Measurements from ENCODE around the gene CLK3. TPM values are rescaled to one million over a fixed set of nuclear protein-coding genes. Genes with fewer than 3 reads are reported as not detected.

Gene CLK3
- total and polyA plus RNA-seq, 2 of the 8 experiments (the other 6 are each of a cell fraction or from before 2014, with no cell fraction given): 43.5 to 67.3 TPM

- no peak overlapping the region for H2BK5ac ChIP-seq (ENCODE audit: low read depth, low read length)
- H3K18ac ChIP-seq (ENCODE audit: extremely low read depth, low read length): no peak overlapping the region
- H4K5ac ChIP-seq (ENCODE audit: insufficient read length, low read depth, low read length): no peak overlapping the region
- H3K4me2 ChIP-seq (ENCODE audit: insufficient read depth in 1 of 2, low read depth in 2 of 2, low read length in 2 of 2): no peak overlapping the region
- peaks cover 35 to 71% (median 60%) of the 10 kb centered on the region in 4 experiments for H3K36me3 ChIP-seq (ENCODE audit: control insufficient read depth in 2 of 4, insufficient read depth in 4 of 4, low read length in 3 of 4)
- no peak overlapping the region for H2BK20ac ChIP-seq (ENCODE audit: low read length)
- no peak overlapping the region for H3K56ac ChIP-seq (replicated peaks; ENCODE audit: insufficient read length, low read depth, low read length)
- WGBS, 2 experiments (ENCODE audit: extremely low coverage in 1 of 2, insufficient coverage in 1 of 2, insufficient read length in 1 of 2, insufficient replicate concordance in 2 of 2, low coverage in 1 of 2, low lambda C conversion rate in 2 of 2, missing lambda C conversion rate in 1 of 2): 90% methylated on average over 6 of the region's 6 CpGs; no CpG with 5 or more reads in 1 of the 2 experiments
- H3K23ac ChIP-seq (ENCODE audit: insufficient read length): no peak overlapping the region
- H3K14ac ChIP-seq (ENCODE audit: insufficient read length): no peak overlapping the region
- no peaks in the 10 kb centered on the region for H3K9me3 ChIP-seq (ENCODE audit: insufficient read depth in 2 of 2, low read depth in 1 of 2, low read length in 1 of 2)
- H4K20me1 ChIP-seq (replicated peaks in 1 of 2; ENCODE audit: control insufficient read depth in 1 of 2, insufficient read depth in 2 of 2, low read length in 2 of 2): peaks cover 8 to 12% of the 10 kb centered on the region in 2 experiments
- no peak overlapping the region for H3K27ac ChIP-seq (ENCODE audit: low read depth, low read length)
- no peak overlapping the region for H3K9ac ChIP-seq (replicated peaks in 1 of 4; ENCODE audit: extremely low read depth in 1 of 4, low read depth in 3 of 4, low read length in 3 of 4)
- no peak overlapping the region for H2AFZ ChIP-seq (ENCODE audit: low read length)
- FAIRE-seq: no peak
- no peaks in the 10 kb centered on the region for H3K27me3 ChIP-seq (replicated peaks in 1 of 4; ENCODE audit: control insufficient read depth in 3 of 4, extremely low read depth in 1 of 4, insufficient read depth in 3 of 4, low read length in 3 of 4)
- DNase-seq (ENCODE audit: low read depth in 1 of 2, low spot score in 2 of 2): no peak
- H3K4me1 ChIP-seq (replicated peaks in 1 of 4; ENCODE audit: control insufficient read depth in 3 of 4, insufficient read depth in 4 of 4, low read length in 3 of 4): peaks cover 0 to 6% (median 5%) of the 10 kb centered on the region in 4 experiments; a peak in 3 of 7 replicates
- H3K79me2 ChIP-seq (ENCODE audit: control insufficient read depth in 1 of 2, insufficient read depth in 2 of 2, low read length in 2 of 2): 0 out of 4 replicates have a peak, but pooled peaks cover 0 to 4% of the 10 kb centered on the region in 2 experiments
- ChIA-PET CTCF (ENCODE audit: partially characterized antibody) (interaction anchor here (1.1 to 1.2 kb wide), 2 partner anchors 10 to 44 kb away, joined by 3 to 4 read pairs; no protein-coding TSS in a partner anchor), POLR2A (ENCODE audit: partially characterized antibody) (interaction anchor here (1.2 to 3.9 kb wide), 5 partner anchors 9 to 27 kb away, joined by 3 to 32 read pairs (median 4); no protein-coding TSS in a partner anchor)
- H3K4ac ChIP-seq (replicated peaks; ENCODE audit: insufficient read length, low read depth, low read length): no peak overlapping the region
- H4K8ac ChIP-seq (ENCODE audit: extremely low read depth, insufficient read depth, low read length): no peak overlapping the region
- H4K91ac ChIP-seq (replicated peaks; ENCODE audit: insufficient read length, low read length): no peak overlapping the region
- no peak overlapping the region for H3K4me3 ChIP-seq (ENCODE audit: extremely low read depth in 1 of 4, insufficient read depth in 2 of 4, low read depth in 3 of 4, low read length in 4 of 4)
- 0 out of 2 replicates have a peak, but pooled peaks cover 10% of the 10 kb centered on the region for H3K79me1 ChIP-seq (ENCODE audit: low read depth, low read length)
- H2BK12ac ChIP-seq (ENCODE audit: low read depth, low read length): no peak overlapping the region
- H3K23me2 ChIP-seq (ENCODE audit: low read depth, low read length): no peaks in the 10 kb centered on the region
- no peak overlapping the region for H2AK5ac ChIP-seq (ENCODE audit: low read depth, low read length)
- no peak overlapping the region for H2BK120ac ChIP-seq (replicated peaks; ENCODE audit: low read depth, low read length)
- H2BK15ac ChIP-seq (ENCODE audit: low read length): no peak overlapping the region
- TF ChIP-seq ASH2L (IDR thresholded peaks at IDR 0.05; ENCODE audit: low read length) (no peak), POLR2AphosphoS5 (IDR thresholded peaks at IDR 0.05; ENCODE audit: low read depth, low read length) (no peak), KDM4A (IDR thresholded peaks at IDR 0.05; ENCODE audit: low read depth, low read length, severe bottlenecking) (no peak), BRCA1 (IDR thresholded peaks at IDR 0.05; ENCODE audit: low read depth, low read length) (no peak), HDAC2 (IDR thresholded peaks at IDR 0.05; ENCODE audit: borderline replicate concordance in 1 of 2, low read depth in 2 of 2, low read length in 2 of 2) (no peak), POU5F1 (IDR thresholded peaks at IDR 0.05; ENCODE audit: low read depth, low read length) (no peak), GABPA (IDR thresholded peaks at IDR 0.05; ENCODE audit: borderline replicate concordance, insufficient read depth, low read length) (no peak), BCL11A (IDR thresholded peaks at IDR 0.05; ENCODE audit: low read depth in 2 of 2, low read length in 2 of 2) (no peak), CTBP2 (IDR thresholded peaks at IDR 0.05; ENCODE audit: borderline replicate concordance, insufficient read depth, insufficient read length, low read length) (no peak), EGR1 (IDR thresholded peaks at IDR 0.05; ENCODE audit: borderline replicate concordance, low read depth, low read length) (no peak), JUND (IDR thresholded peaks at IDR 0.05; ENCODE audit: low read length) (no peak), RFX5 (IDR thresholded peaks at IDR 0.05; ENCODE audit: borderline replicate concordance, low read depth, low read length) (no peak), SIX5 (IDR thresholded peaks at IDR 0.05; ENCODE audit: low read depth, low read length) (no peak), NANOG (IDR thresholded peaks at IDR 0.05; ENCODE audit: insufficient read depth, low read depth, low read length, poor library complexity, severe bottlenecking) (no peak)
These were observed 25.8 kb upstream of the CLK3 start for GRCh38 chr15:74589826-74590225.

Data from H1 (cell line).